Iris pigment epithelial cell (primary cell): ENCODE data around the gene PCDHGA6.

Source experiments
- DNase-seq: peaks from one replicate; pipeline ENCODE4 v3.0.0-alpha.2; 2011; ENCODE audit warnings: low read depth

The PCDHGA6 gene

GRCh38 chr5:141419074-141419880, 45.6 kb downstream of the PCDHGA6 start:
- no peak for DNase-seq

DNA sequence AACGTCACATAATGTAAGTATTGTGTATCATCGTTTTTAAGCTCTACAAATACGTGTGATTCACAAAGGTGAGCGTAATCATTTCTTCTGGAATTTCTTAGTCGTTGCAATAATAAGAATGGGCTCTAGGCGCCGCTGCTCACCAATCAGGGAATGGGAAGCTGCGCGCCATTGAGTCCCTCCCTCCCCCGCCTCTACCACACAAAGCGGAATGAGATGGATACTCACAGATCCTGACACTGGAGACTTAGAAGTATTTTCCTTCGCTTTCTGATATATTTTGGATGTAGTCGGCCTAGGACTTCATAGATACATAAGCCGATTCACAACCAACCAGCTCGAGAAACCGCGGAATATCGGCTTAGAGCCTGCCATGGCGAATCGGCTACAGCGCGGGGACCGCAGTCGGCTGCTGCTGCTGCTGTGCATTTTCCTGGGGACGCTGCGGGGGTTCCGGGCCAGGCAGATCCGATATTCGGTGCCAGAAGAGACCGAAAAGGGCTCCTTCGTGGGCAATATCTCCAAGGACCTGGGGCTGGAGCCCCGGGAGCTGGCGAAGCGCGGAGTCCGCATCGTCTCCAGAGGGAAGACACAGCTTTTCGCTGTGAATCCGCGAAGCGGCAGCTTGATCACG, 47.3 kb downstream of the PCDHGA6 start, which contains the start of gene PCDHGA11:
Gene PCDHGA11 (plus strand): TSS at position 197 of the 634 bp plus-strand sequence. CDS start 177 bp downstream, at position 374.
- peak; percentile 68 for DNase-seq

DNA sequence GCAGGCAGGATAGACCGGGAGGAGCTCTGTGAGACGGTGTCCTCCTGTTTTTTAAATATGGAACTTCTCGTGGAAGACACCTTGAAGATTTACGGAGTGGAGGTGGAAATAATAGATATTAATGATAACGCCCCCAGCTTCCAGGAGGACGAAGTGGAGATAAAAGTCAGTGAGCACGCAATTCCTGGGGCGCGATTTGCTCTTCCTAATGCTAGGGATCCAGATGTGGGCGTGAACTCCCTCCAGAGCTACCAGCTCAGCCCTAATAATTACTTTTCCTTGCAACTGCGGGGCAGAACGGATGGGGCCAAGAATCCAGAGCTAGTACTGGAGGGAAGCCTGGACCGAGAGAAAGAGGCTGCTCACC, 47.8 kb downstream of the PCDHGA6 start:
- DNase-seq = no peak

- DNase-seq = no peak
Measured at GRCh38 chr5:141422742-141423291, 49.1 kb downstream of the PCDHGA6 start.

GRCh38 chr5:141427783-141428426, 54.2 kb downstream of the PCDHGA6 start:
- no peak for DNase-seq
